Body of pancreas (tissue), 4 donors: Measurements from ENCODE around the gene PCDH9.

Experiments used
- POLR2A ChIP-seq, 3 donors: fragments of 450-650 bp; IDR thresholded peaks; one replicate each; pipeline ENCODE4 v1.6.1; 2016; ENCODE audit warnings: antibody characterized with exemption in 3 of 3, mild to moderate bottlenecking in 2 of 3
- TF ChIP-seq, protein P1 (sequence below), 7 experiments: fragments of 450-650 bp in 4 of 7; fragments of 200-600 bp in 3 of 7; sonication (generic) in 3 of 7; IDR thresholded peaks; one replicate each; pipeline ENCODE4 v1.5.1; 2016 to 2019; ENCODE audit warnings: antibody characterized with exemption in 7 of 7

DNA sequence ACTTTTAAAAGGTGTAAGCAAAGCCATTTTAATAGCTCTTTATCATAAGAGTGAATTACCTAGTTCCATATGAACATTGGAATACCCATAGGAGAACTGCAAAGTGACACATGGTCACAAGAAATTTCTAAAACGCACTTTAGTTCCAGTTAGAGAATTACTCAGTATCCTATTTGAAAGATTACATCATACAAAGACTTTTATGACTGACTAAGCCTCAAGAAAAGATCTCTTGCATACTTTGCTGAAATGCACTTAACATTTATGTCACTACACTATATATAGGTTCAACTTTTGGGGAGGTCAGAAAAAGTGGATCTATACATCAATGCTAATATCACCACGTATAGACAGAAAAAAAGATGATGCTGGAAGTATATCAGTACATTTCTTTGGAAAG lies 7.1 kb downstream of the PCDH9 start:
- TF ChIP-seq, protein P1, sequence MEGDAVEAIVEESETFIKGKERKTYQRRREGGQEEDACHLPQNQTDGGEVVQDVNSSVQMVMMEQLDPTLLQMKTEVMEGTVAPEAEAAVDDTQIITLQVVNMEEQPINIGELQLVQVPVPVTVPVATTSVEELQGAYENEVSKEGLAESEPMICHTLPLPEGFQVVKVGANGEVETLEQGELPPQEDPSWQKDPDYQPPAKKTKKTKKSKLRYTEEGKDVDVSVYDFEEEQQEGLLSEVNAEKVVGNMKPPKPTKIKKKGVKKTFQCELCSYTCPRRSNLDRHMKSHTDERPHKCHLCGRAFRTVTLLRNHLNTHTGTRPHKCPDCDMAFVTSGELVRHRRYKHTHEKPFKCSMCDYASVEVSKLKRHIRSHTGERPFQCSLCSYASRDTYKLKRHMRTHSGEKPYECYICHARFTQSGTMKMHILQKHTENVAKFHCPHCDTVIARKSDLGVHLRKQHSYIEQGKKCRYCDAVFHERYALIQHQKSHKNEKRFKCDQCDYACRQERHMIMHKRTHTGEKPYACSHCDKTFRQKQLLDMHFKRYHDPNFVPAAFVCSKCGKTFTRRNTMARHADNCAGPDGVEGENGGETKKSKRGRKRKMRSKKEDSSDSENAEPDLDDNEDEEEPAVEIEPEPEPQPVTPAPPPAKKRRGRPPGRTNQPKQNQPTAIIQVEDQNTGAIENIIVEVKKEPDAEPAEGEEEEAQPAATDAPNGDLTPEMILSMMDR (IDR thresholded peaks at IDR 0.05): no peak
- TF ChIP-seq POLR2A (IDR thresholded peaks at IDR 0.05): no peak
